Vagina (tissue), 2 donors: ENCODE data around the gene SNTN.

Experiments
- CTCF ChIP-seq, 3 experiments: fragments of 450-650 bp in 2 of 3; fragments of 200-600 bp in 1 of 3; sonication (generic) in 1 of 3; IDR thresholded peaks; one replicate each; pipeline ENCODE4 v1.5.1; 2017 to 2019; ENCODE audit warnings: antibody characterized with exemption in 3 of 3, mild to moderate bottlenecking in 2 of 3, moderate library complexity in 2 of 3
- POLR2A ChIP-seq, 2 donors: fragments of 450-650 bp; IDR thresholded peaks; one replicate each; pipeline ENCODE4 v1.6.1; 2017; ENCODE audit warnings: antibody characterized with exemption in 2 of 2, mild to moderate bottlenecking in 2 of 2, moderate library complexity in 2 of 2
- POLR2AphosphoS5 ChIP-seq, 2 donors: sonication (generic); formaldehyde crosslinking; IDR thresholded peaks; one replicate each; pipeline ENCODE4 v1.9.0; 2017; ENCODE audit warnings: antibody characterized with exemption in 2 of 2, mild to moderate bottlenecking in 2 of 2, low read depth in 1 of 2; ENCODE audit not compliant: insufficient read depth in 1 of 2

- no peak for TF ChIP-seq CTCF (IDR thresholded peaks at IDR 0.05)
- TF ChIP-seq POLR2A (IDR thresholded peaks at IDR 0.05) = no peak
- TF ChIP-seq POLR2AphosphoS5 (IDR thresholded peaks at IDR 0.05; ENCODE audit: insufficient read depth in 1 of 2, low read depth in 1 of 2) = no peak
These were observed 57.1 kb downstream of the SNTN start for GRCh38 chr3:63709576-63709975.
